Smooth muscle cell of trachea (primary cell): ENCODE measurements around the gene PSMA4. TPM values are rescaled to one million over a fixed set of nuclear protein-coding genes. Genes with fewer than 3 reads are reported as not detected.

Experiments
- total RNA-seq: library from RNA; depleted of rRNA; stranded (reverse); fragments of >200 nt; gene quantifications from 2 replicates; pipeline ENCODE4 v1.2.1, GENCODE V29; 2014

Gene PSMA4
- total RNA-seq = 157 and 331 TPM in 2 replicates

GRCh38 chr15:78540141-78540870, at the start of gene PSMA4:
TSS of gene PSMA4 (plus strand) at chr15:78540444. CDS start at chr15:78541928, 1,484 bp downstream.

GRCh38 chr15:78506971-78507830, 33.0 kb upstream of the PSMA4 start, which contains the start of gene HYKK:
TSS of gene HYKK (plus strand) at chr15:78507577. CDS start at chr15:78513089, 5,512 bp downstream.

GRCh38 chr15:78565097-78565950, 25.1 kb downstream of the PSMA4 start, which contains the start of gene CHRNA5:
TSS of gene CHRNA5 (plus strand) at chr15:78565520. CDS start at chr15:78565720, 200 bp downstream.

Other genes with a start within 250 kb of the PSMA4 start
- gene SKIC8, start 240.8 kb upstream of the PSMA4 start, total RNA-seq = 54.9 and 105 TPM in 2 replicates
- not detected in 2 replicates for gene CRABP1, start 200.1 kb upstream of the PSMA4 start, total RNA-seq
- gene IREB2, start 102.2 kb upstream of the PSMA4 start, total RNA-seq = 18.4 and 34.2 TPM in 2 replicates
- gene HYKK, start 32.9 kb upstream of the PSMA4 start, total RNA-seq = 2.3 and 3.5 TPM in 2 replicates
- 0.33 and 1.5 TPM in 2 replicates for gene CHRNA5, start 25.1 kb downstream of the PSMA4 start, total RNA-seq
- gene CHRNA3, start 80.6 kb downstream of the PSMA4 start, total RNA-seq = not detected in 2 replicates
- gene CHRNB4, start 100.8 kb downstream of the PSMA4 start, total RNA-seq = not detected in 2 replicates